Stimulated activated naive CD4-positive, alpha-beta T cell (primary cell): Measurements from ENCODE around the gene KIF12.

ENCODE experiments used
- DNase-seq, 6 experiments: peaks; one replicate each; lab custom pipeline; 2025; lab: John Stamatoyannopoulos, UW

The KIF12 gene

DNA sequence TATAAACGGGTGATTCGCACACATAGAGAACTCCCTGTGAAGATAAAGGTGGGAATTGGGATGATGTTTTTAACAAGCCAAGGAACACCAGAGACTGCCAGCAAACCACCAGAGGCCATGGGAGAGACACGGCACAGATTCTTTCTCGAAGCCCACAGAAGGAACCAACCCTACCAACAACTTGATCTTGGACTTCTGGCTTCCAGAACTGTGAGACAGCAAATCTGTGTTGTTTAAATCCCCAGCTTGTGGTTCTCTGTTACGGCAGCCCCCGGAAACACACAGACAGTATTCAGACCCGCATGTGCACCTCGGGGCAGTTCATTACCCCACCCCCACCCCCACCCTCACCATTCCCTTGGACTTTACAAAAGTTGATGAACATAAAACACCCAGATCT is 33.8 kb downstream of the KIF12 start:
- no peak for DNase-seq

- DNase-seq = no peak
These were observed 37.1 kb downstream of the KIF12 start for GRCh38 chr9:114061830-114062474.

GRCh38 chr9:114061292-114061691 is 37.8 kb downstream of the KIF12 start:
- DNase-seq = no peak

DNA sequence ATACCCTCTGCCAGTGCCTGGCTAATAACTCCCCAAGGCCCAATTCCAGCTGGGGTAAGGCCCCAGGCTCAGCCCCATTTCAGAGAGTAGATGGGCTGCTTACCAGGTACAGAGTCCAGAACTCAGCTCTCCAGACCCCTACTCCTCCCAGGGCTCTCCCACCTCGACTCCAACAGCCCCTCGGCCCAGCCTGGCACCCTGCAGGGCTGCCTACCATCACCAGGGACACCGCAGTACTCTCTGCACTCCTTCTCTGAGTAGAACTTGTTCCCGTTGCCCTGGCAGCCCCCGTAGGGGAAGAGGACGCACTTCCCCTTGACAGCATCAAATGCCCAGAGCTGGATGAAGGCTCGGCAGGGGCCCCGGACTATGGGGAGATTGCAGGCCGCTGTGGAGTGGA is 38.4 kb downstream of the KIF12 start:
- no peak for DNase-seq

GRCh38 chr9:114060070-114060469 is 39.0 kb downstream of the KIF12 start:
- no peak for DNase-seq

GRCh38 chr9:114059047-114059803 is 39.9 kb downstream of the KIF12 start:
- DNase-seq = no peak

DNA sequence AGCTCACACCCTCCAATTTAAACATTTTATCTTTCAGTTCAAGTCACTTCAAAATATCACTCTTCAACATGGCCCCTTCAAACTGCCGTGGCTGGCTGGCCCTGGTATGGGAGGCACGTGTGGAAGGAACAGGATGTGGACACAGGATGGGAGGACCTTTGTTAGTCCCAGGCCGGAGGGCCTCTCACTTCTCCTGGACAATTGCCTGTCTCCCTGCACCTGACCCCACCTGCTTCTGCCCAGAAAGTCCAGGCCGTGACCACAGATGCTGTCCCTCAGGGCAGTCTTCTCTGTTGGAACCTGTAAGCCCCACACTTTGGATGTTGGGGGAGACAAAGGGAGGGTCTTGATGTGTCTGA is 40.4 kb downstream of the KIF12 start:
- no peak for DNase-seq

- no peak for DNase-seq
These were observed 41.8 kb downstream of the KIF12 start for GRCh38 chr9:114057161-114057885.

DNA sequence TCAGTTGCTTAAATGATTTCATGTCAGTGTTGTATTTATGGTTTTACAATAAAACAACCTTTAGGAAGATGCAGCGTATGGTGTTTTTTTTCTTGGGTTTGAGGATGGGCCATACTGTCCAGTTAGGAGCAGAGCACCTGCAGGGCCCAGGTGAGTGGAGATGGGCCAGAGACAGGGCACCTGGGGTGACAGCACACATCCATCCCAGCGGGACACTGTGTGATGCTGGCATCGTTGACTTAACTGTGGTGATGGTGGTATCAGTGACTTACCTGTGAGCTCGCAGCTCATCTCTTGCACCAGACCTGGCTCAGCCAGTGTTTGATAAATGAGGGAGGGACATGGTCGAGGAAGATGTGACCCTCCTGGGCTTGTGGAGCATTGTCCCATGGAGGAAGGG is 42.6 kb downstream of the KIF12 start:
- no peak for DNase-seq

- DNase-seq = no peak
These were observed 43.2 kb downstream of the KIF12 start for GRCh38 chr9:114055894-114056293.

DNA sequence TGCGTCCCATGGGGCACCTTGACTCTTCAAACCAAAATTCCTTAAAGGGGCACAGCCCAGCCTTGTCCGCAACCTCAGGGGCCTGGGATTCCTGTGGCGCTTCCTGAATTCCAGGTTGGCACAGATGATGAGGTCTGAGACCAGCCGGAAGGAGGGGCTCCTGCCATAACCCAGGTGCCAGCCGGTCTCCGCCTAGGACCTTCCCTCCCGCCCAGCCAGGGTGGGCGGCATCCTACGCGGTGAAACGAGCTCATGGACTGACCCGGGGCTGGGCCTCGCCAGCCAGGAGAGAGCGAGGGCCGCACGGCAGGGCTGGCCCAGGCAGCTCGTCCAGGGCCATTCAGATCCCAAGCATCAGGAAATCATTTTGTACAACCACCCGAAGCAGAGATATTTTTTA is 44.0 kb downstream of the KIF12 start:
- DNase-seq = no peak

DNA sequence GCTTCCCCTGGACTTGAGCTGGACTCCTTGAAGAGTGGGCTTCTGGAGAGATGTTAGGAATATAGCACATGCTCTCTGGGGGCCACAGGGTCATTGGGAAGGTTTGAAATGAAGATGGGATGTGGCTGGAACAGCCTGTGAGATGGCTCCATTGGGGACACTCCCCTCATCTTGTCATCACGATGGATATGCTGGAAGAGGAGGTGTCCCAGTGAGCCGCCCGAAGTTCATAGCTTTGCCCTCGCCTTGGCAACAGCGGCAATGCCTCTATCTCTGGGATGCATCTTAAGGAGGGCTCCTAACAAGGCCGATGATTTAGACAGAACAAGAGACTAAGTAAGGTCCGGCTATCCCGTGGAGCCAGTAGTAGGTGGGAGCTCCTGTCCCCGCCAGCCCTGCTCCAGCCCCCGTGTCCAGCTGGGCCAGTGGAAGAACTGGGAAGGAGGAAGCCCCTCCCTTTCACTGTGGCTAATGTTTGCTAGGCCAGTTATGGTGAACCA is 44.9 kb downstream of the KIF12 start:
- DNase-seq = no peak

- DNase-seq = no peak
These were observed 45.7 kb downstream of the KIF12 start for GRCh38 chr9:114053246-114054005.

DNA sequence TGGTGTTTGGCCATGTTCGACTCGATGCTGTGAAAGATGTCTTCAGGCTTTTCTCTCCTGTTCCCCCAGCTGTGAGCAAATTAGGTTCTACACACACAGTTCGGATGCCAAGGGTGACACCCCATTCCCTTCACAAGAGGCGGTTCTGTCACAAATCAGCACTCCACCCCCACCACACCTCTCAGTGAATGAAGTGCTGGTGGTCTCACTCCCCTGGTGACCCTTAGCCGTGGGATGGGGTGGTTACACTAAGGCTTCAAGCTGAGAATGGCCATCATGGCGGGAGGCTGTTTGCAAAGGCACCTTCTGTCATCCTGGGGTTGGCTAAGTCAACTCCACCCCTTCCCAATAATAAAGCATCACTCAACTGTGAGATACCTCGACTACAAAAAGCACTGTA is 47.4 kb downstream of the KIF12 start:
- DNase-seq = no peak

DNA sequence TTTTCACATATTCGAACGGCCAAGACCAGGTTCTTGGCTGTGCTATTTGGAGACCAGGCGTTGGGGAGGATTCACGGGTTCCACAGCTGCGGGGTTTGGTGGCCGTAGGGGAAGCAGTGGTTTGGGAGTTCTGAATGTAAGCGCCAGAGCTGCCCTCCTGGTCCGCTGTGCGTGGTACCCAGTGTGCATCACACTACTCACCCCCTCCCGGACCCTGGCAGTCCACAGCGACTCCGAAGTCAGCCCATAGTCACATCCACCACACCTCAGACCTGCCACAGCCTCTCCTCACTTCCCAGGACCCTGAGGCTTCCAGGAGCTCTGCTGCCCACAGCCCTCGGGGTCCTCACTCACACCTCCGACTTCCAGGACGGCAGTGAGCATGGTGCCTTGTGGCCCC is 47.8 kb downstream of the KIF12 start:
- DNase-seq = no peak

DNA sequence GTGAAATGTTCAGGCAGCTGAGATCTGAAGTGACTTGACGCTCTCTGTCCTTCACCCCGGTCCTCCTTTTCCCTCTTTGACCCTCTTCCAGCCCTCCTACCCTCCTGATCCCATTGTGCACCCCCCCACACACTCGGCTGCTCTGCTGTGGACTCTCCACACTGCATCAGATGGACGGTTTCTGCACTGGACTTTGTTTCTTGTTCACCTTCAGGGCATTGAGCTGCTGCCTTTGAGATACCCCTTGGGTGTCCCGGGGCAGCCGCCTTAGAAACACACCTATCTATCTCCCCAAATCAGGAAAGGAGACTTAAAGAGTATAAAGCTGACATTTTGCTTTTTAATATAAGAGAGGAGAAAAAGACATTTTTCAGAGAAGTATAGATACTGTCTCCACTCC is 48.4 kb downstream of the KIF12 start:
- no peak for DNase-seq

DNA sequence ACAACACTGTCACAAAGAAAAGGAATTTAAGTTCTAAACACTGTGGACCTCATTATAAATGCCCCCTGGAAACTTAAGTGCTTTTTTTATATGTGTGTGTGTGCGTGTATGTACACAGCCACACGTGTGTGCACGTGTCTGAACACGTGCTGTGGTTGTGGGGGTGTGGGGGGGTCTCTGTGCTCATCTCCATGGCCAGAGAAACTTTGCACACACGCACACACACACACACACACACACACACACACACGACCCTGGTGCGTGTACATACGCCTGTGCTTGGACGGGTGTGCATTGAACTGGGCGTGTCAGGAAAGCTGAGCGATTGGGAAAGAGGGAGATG is 48.9 kb downstream of the KIF12 start:
- DNase-seq = no peak

GRCh38 chr9:114049441-114050225 is 49.5 kb downstream of the KIF12 start:
- no peak for DNase-seq

DNA sequence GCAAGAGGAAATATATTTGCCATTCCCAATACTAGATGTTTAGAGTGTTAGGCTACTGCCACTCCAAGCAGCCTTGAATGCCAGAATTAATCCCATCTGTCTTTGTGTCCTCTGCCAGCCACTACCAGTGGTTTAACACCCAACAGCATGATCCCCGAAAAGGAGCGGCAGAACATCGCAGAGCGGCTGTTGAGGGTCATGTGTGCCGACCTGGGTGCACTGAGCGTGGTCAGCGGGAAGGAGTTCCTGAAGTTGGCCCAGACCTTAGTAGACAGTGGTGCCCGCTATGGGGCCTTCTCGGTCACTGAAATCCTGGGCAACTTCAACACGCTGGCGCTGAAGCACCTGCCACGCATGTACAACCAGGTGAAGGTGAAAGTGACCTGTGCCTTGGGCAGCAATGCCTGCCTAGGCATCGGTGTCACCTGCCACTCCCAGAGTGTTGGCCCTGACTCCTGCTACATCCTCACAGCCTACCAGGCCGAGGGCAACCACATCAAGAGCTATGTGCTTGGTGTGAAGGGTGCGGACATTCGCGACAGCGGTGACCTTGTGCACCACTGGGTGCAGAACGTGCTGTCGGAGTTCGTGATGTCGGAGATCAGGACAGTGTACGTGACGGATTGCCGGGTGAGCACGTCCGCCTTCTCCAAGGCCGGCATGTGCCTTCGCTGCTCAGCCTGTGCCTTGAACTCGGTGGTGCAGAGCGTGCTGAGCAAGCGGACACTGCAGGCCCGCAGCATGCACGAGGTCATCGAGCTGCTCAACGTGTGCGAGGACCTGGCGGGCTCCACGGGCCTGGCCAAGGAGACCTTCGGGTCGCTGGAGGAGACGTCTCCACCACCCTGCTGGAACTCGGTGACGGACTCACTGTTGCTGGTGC is 50.3 kb downstream of the KIF12 start:
- no peak for DNase-seq

- no peak for DNase-seq
These were observed 51.4 kb downstream of the KIF12 start for GRCh38 chr9:114047717-114048116.

DNA sequence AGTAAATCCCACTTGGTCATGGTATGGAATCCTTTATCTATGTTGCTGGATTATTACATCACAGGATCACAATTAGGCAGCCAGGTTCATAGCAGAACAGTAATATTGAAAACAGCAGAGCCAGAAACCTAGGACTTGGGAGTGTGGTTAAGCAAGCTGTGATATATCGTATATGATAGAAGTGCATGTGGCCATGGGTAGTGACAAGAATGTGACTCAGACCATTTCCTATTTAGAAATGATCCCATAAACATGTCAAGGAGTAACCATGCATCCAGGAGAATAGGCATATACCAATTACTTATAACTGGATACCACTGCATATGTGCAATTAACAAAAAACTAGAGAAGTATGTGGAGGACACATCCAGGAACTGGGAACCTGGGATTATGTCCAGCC is 52.2 kb downstream of the KIF12 start:
- no peak for DNase-seq
